ENCODE data around the gene FOXE1. TPM values are rescaled to one million over a fixed set of nuclear protein-coding genes. Genes with fewer than 3 reads are reported as not detected.

The FOXE1 gene
- polyA plus RNA-seq, 1 experiment, result 5.3 TPM

- DNase-seq (ENCODE audit: low read depth), result no peak
- H3K4me3 ChIP-seq (ENCODE audit: low read depth, low read length), result no peak overlapping the region
- H3K36me3 ChIP-seq (ENCODE audit: control insufficient read depth, insufficient read depth, low read length), result no peaks in the 10 kb centered on the region
- CTCF ChIA-PET, result no interaction called here
- peaks cover 13% of the 10 kb centered on the region; the same call in 1 of the 2 replicates for H3K27me3 ChIP-seq (ENCODE audit: control insufficient read depth, insufficient read depth, low read length)
- POLR2A ChIA-PET, result no interaction called here
- TF ChIP-seq, protein P1, sequence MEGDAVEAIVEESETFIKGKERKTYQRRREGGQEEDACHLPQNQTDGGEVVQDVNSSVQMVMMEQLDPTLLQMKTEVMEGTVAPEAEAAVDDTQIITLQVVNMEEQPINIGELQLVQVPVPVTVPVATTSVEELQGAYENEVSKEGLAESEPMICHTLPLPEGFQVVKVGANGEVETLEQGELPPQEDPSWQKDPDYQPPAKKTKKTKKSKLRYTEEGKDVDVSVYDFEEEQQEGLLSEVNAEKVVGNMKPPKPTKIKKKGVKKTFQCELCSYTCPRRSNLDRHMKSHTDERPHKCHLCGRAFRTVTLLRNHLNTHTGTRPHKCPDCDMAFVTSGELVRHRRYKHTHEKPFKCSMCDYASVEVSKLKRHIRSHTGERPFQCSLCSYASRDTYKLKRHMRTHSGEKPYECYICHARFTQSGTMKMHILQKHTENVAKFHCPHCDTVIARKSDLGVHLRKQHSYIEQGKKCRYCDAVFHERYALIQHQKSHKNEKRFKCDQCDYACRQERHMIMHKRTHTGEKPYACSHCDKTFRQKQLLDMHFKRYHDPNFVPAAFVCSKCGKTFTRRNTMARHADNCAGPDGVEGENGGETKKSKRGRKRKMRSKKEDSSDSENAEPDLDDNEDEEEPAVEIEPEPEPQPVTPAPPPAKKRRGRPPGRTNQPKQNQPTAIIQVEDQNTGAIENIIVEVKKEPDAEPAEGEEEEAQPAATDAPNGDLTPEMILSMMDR (IDR thresholded peaks at IDR 0.05; ENCODE audit: insufficient read depth, low read depth, low read length), result no peak
Observed at GRCh38 chr9:97866848-97867247, 13.8 kb downstream of the FOXE1 start.

- Histone ChIP-seq H3K4me3 (ENCODE audit: low read depth, low read length) (no peak overlapping the region), H3K36me3 (ENCODE audit: control insufficient read depth, insufficient read depth, low read length) (no peaks in the 10 kb centered on the region), H3K27me3 (ENCODE audit: control insufficient read depth, insufficient read depth, low read length) (peaks cover 6% of the 10 kb centered on the region; the same call in 1 of the 2 replicates)
- ChIA-PET POLR2A (no interaction called here), CTCF (interaction anchor here (0.6 kb wide), 1 partner anchor 28 kb away, joined by 3 read pairs; no protein-coding TSS in a partner anchor)
- TF ChIP-seq, protein P1 (IDR thresholded peaks at IDR 0.05; ENCODE audit: insufficient read depth, low read depth, low read length), result no peak
- no peak for DNase-seq (ENCODE audit: low read depth)
Observed at GRCh38 chr9:97868859-97869258, 15.8 kb downstream of the FOXE1 start.

DNA sequence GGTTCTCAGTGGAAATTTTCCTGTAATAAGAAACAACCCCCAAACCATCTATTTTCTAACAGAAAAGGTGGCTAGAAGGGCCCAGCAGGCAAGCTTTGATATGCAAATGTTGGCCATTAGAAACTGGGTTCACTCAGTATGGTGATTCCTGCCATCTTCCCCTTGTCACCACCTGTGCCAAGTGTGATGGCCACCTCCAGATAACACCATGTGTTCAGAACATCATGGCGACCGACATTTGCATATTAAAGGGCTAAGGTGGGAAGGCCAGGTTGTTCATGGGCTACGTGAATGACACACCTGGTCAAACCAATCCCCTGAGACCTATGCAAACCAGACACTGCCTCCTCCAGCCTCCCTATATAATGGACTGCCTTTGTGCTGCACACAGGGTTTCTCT, 20.4 kb downstream of the FOXE1 start:
- ChIA-PET POLR2A (no interaction called here), CTCF (interaction anchor here (2.4 kb wide), 1 partner anchor 16 kb away, joined by 7 read pairs; no protein-coding TSS in a partner anchor)
- H3K27me3 ChIP-seq (ENCODE audit: control insufficient read depth, insufficient read depth, low read length), result 0 out of 2 replicates have a peak, but pooled peaks cover 3% of the 10 kb centered on the region
- no peaks in the 10 kb centered on the region for H3K36me3 ChIP-seq (ENCODE audit: control insufficient read depth, insufficient read depth, low read length)
- TF ChIP-seq, protein P1 (IDR thresholded peaks at IDR 0.05; ENCODE audit: insufficient read depth, low read depth, low read length), result no peak
- DNase-seq (ENCODE audit: low read depth), result no peak
- no peak overlapping the region for H3K4me3 ChIP-seq (ENCODE audit: low read depth, low read length)

DNA sequence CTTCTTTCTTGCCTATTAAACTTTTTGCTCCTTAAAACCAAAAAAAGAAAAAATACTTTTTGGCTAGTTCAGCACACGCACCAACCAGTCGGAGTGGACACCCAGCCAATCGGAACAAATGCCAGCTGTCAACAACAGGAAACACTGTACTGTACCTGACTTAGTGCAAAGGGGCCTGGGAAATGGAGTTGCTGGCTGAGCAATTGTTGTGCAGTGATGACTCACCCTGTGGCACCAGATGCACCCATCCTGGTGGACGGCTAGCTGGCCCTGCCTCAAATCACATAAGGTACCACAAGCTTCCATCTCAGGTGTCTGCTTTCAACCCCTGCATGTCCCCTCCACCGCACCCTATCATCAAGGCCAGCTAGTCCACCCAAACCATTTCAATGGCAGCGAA, 20.9 kb downstream of the FOXE1 start:
- TF ChIP-seq, protein P1 (IDR thresholded peaks at IDR 0.05; ENCODE audit: insufficient read depth, low read depth, low read length), result no peak
- H3K36me3 ChIP-seq (ENCODE audit: control insufficient read depth, insufficient read depth, low read length), result no peaks in the 10 kb centered on the region
- H3K27me3 ChIP-seq (ENCODE audit: control insufficient read depth, insufficient read depth, low read length), result 0 out of 2 replicates have a peak, but pooled peaks cover 3% of the 10 kb centered on the region
- no peak overlapping the region for H3K4me3 ChIP-seq (ENCODE audit: low read depth, low read length)
- ChIA-PET POLR2A (no interaction called here), CTCF (interaction anchor here (2.4 kb wide), 1 partner anchor 16 kb away, joined by 7 read pairs; no protein-coding TSS in a partner anchor)
- DNase-seq (ENCODE audit: low read depth), result no peak

DNA sequence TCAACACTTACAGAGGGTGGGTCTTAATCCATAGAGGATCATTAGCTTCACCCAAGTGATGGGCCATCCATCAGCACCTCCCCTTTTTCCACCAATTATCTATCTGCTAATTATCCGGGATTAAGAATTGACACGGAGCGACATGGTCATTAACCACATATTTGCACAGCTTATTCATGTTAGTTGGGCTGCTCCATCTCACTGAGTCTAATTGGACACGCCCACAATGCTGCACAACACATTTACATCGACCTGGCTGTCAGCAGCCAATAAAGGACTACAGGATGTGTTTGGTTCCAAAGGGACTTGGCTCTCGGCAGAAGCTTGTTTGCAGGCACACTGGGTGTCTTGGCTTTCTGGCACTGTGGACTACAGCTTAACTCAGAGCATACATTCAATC, 21.6 kb downstream of the FOXE1 start:
- CTCF ChIA-PET, result interaction anchor here (2.4 kb wide), 1 partner anchor 15 kb away, joined by 7 read pairs; no protein-coding TSS in a partner anchor
- Histone ChIP-seq H3K36me3 (ENCODE audit: control insufficient read depth, insufficient read depth, low read length) (no peaks in the 10 kb centered on the region), H3K27me3 (ENCODE audit: control insufficient read depth, insufficient read depth, low read length) (0 out of 2 replicates have a peak, but pooled peaks cover 3% of the 10 kb centered on the region), H3K4me3 (ENCODE audit: low read depth, low read length) (no peak overlapping the region)
- TF ChIP-seq, protein P1 (IDR thresholded peaks at IDR 0.05; ENCODE audit: insufficient read depth, low read depth, low read length), result no peak
- no peak for DNase-seq (ENCODE audit: low read depth)
- POLR2A ChIA-PET, result no interaction called here

Data from BJ (cell line).